Endothelial cell of umbilical vein (primary cell): ENCODE measurements around the gene GARIN5A. TPM values are rescaled to one million over a fixed set of nuclear protein-coding genes. Genes with fewer than 3 reads are reported as not detected.

Source experiments
- BruUV-seq: library from RNA; stranded (reverse); fragments of 400-500 nt; replicated peaks from 2 replicates; lab custom pipeline; 2021; lab: Mats Ljungman, UMichigan
- CTCF ChIA-PET: fragments of 300-600, 350-600 bp; sonication (Branson Sonifier 250); formaldehyde crosslinking; loops from one replicate; lab custom pipeline; 2021; ENCODE audit warnings: antibody characterized with exemption, inconsistent platforms; lab: Charles Lee
- POLR2A ChIA-PET: fragments of 300-600, 350-600 bp; sonication (Branson Sonifier 250); formaldehyde crosslinking; loops from one replicate; lab custom pipeline; 2021; ENCODE audit warnings: antibody characterized with exemption, inconsistent platforms; lab: Charles Lee
- DNase-seq: peaks from one replicate; pipeline ENCODE4 v3.0.0-alpha.2; 2011; ENCODE audit warnings: low read depth, low spot score
- FAIRE-seq: peaks from 2 replicates; lab custom pipeline; 2011; peaks lifted over from hg19 to GRCh38; lab: Jason Lieb, UNC
- H2AFZ ChIP-seq: 2 replicates; pipeline ENCODE4 v1.6.0; 2012; ENCODE audit warnings: low read depth, low read length, control low read depth, inconsistent platforms
- H3K27ac ChIP-seq: 2 replicates; pipeline ENCODE4 v1.5.1; 2011; ENCODE audit warnings: low read depth, mild to moderate bottlenecking, control low read depth, low read length, moderate library complexity; ENCODE audit not compliant: insufficient read depth
- H3K27me3 ChIP-seq, 2 experiments: 2 replicates each; pipeline versions ENCODE4 v1.6.0 to v1.6.1; 2011; ENCODE audit warnings: low read length in 2 of 2, mixed read lengths in 1 of 2; ENCODE audit not compliant: control insufficient read depth in 2 of 2, insufficient read depth in 2 of 2
- H3K36me3 ChIP-seq, 2 experiments: 2 replicates in 1 of 2; 3 replicates in 1 of 2; pipeline ENCODE4 v1.5.1; 2011; ENCODE audit warnings: low read length in 2 of 2, mild to moderate bottlenecking in 1 of 2, moderate library complexity in 1 of 2; ENCODE audit not compliant: control insufficient read depth in 2 of 2, insufficient read depth in 2 of 2; ENCODE audit errors: extremely low read depth in 1 of 2
- H3K4me1 ChIP-seq: 3 replicates; pipeline ENCODE4 v1.5.1; 2011; ENCODE audit warnings: mild to moderate bottlenecking, low read length; ENCODE audit not compliant: control insufficient read depth, insufficient read depth; ENCODE audit errors: extremely low read depth
- H3K4me2 ChIP-seq: 2 replicates; pipeline ENCODE4 v1.6.1; 2011; ENCODE audit warnings: low read length, control low read depth, mixed read lengths; ENCODE audit not compliant: insufficient read depth
- H3K4me3 ChIP-seq, 3 experiments: fragments of 200-600 bp in 1 of 3; sonication (generic), shearing (Covaris generic) in 1 of 3; replicated peaks in 1 of 3; 2 replicates each; pipeline ENCODE4 v1.5.1; 2011 to 2016; ENCODE audit warnings: control low read depth in 3 of 3, low read length in 3 of 3, mild to moderate bottlenecking in 2 of 3, inconsistent platforms in 1 of 3, low read depth in 1 of 3, moderate library complexity in 1 of 3; ENCODE audit not compliant: insufficient read depth in 1 of 3
- H3K79me2 ChIP-seq: 2 replicates; pipeline ENCODE4 v1.6.0; 2012; ENCODE audit warnings: low read length, inconsistent platforms; ENCODE audit not compliant: control insufficient read depth, insufficient read depth
- H3K9ac ChIP-seq: replicated peaks from 2 replicates; pipeline ENCODE3; 2011; ENCODE audit warnings: low read length, control low read depth; ENCODE audit not compliant: insufficient read depth; ENCODE audit errors: extremely low read depth
- H3K9me1 ChIP-seq: replicated peaks from 3 replicates; pipeline ENCODE4 v1.6.0; 2011; ENCODE audit warnings: mild to moderate bottlenecking, low read length; ENCODE audit not compliant: control insufficient read depth, insufficient read depth; ENCODE audit errors: extremely low read depth
- H3K9me3 ChIP-seq: replicated peaks from 2 replicates; pipeline ENCODE4 v1.5.1; 2012; ENCODE audit warnings: low read length, inconsistent platforms; ENCODE audit not compliant: control insufficient read depth, insufficient read depth
- H4K20me1 ChIP-seq: replicated peaks from 2 replicates; pipeline ENCODE3; 2011; ENCODE audit warnings: mild to moderate bottlenecking, low read length; ENCODE audit not compliant: control insufficient read depth, insufficient read depth; ENCODE audit errors: extremely low read depth
- EZH2 ChIP-seq: IDR thresholded peaks from 2 replicates; pipeline ENCODE4 v1.6.1; 2012; ENCODE audit warnings: borderline replicate concordance, low read depth, mild to moderate bottlenecking, moderate library complexity, low read length, inconsistent platforms; ENCODE audit not compliant: severe bottlenecking
- FOS ChIP-seq: IDR thresholded peaks from 2 replicates; pipeline ENCODE4 v1.6.1; 2011; ENCODE audit warnings: mild to moderate bottlenecking, low read length, moderate library complexity, borderline replicate concordance; ENCODE audit not compliant: insufficient read depth
- GATA2 ChIP-seq: IDR thresholded peaks from 2 replicates; pipeline ENCODE4 v1.7.0; 2011; ENCODE audit warnings: low read depth, mild to moderate bottlenecking, moderate library complexity, mixed read lengths, low read length; ENCODE audit not compliant: insufficient read length, insufficient read depth
- JUN ChIP-seq: IDR thresholded peaks from 2 replicates; pipeline ENCODE4 v1.6.1; 2011; ENCODE audit warnings: borderline replicate concordance, low read depth; ENCODE audit not compliant: insufficient read length, insufficient read depth
- MYC ChIP-seq: IDR thresholded peaks from one replicate; pipeline ENCODE4 v1.6.1; 2011; ENCODE audit warnings: mild to moderate bottlenecking, low read depth, low read length
- POLR2A ChIP-seq: IDR thresholded peaks from 2 replicates; pipeline ENCODE4 v1.6.1; 2012; ENCODE audit warnings: low read depth, mild to moderate bottlenecking, control low read depth, low read length
- POLR2AphosphoS5 ChIP-seq: IDR thresholded peaks from 2 replicates; pipeline ENCODE4 v1.6.1; 2012; ENCODE audit warnings: low read depth, mild to moderate bottlenecking, control low read depth, low read length, moderate library complexity; ENCODE audit not compliant: insufficient read depth
- dilution Hi-C: fragments of 300-500 bp; cut with MboI; formaldehyde crosslinking; loops from one replicate; pipeline ENCODE4 v1.15.0; 2019; ENCODE audit warnings: low sequenced_read_pairs; ENCODE audit not compliant: extremely low pct_ligation_motif_present
- intact Hi-C: fragments of 100-400 bp; cut with micrococcal nuclease; formaldehyde crosslinking; loops from one replicate; pipeline ENCODE4 v1.10.0; 2022
- polyA plus RNA-seq, 4 experiments: library from polyadenylated mRNA; depleted of rRNA in 3 of 4; stranded (reverse) in 3 of 4; unstranded in 1 of 4; fragments of >200 nt; gene quantifications; 2 replicates each; pipeline versions ENCODE4 v1.2.1 to v1.2.3, GENCODE V29; 2011 to 2012; ENCODE audit warnings: missing spikeins in 1 of 4
- total RNA-seq: library from RNA; stranded (reverse); gene quantifications from 2 replicates; pipeline ENCODE4 v1.2.3, GENCODE V29; 2021
- TF ChIP-seq, protein P1 (sequence below), 2 donors: IDR thresholded peaks; 1 replicate in 1 of 2; 2 replicates in 1 of 2; pipeline ENCODE4 v1.5.1; 2011; ENCODE audit warnings: low read length in 2 of 2, mild to moderate bottlenecking in 2 of 2, moderate library complexity in 2 of 2, control low read depth in 1 of 2, inconsistent platforms in 1 of 2, low read depth in 1 of 2; ENCODE audit not compliant: insufficient read depth in 1 of 2; ENCODE audit errors: extremely low read depth in 1 of 2
- TF ChIP-seq, protein P2 (sequence below): IDR thresholded peaks from 2 replicates; pipeline ENCODE4 v1.6.1; 2011; ENCODE audit not compliant: insufficient read depth, insufficient read length

GARIN5A gene
- total and polyA plus RNA-seq, 2 donors (not counting 3 experiments of a cell fraction or from before 2014, with no cell fraction given) = 0.44 to 0.76 TPM

DNA sequence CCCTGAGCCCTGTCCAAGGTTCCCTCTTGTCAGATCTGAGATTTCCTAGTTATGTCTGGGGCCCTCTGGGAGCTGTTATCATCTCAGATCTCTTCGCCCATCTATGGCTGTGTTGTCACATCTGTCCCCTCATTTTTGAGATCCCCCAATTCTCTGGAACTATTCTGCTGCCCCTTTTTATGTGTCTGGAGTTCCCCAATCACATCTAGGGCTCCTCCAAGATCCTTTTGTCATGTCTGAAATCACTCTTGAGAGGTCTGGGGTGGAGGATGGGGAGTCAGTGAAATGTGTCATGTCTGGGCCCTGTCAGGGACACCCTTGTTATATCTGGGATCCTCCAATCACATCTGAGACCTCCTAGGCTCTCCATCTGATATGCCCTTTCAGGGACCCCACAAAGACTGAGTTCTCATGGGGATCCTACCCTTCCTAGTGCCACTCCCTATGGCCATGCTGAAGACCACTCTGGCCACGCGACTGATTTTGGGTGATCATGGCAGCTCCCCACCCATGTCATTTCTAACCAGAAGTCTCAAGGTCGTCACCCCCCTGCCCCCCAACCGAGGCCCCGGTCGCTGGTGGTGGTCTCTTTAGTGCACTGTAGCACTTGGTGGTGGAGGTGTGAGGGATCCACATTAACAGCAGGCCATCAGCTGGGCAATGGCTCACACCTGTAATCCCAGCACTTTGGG is 47.7 kb downstream of the GARIN5A start:
- Histone ChIP-seq H3K9me1 (no peaks in the 10 kb centered on the region), H3K4me2 (no peak overlapping the region), H3K27me3 (peaks cover 4 to 13% of the 10 kb centered on the region in 2 experiments), H3K27ac (no peak overlapping the region), H3K9me3 (no peaks in the 10 kb centered on the region), H2AFZ (no peak overlapping the region), H3K4me1 (peaks cover 6% of the 10 kb centered on the region), H3K9ac (no peak overlapping the region), H3K79me2 (no peaks in the 10 kb centered on the region), H4K20me1 (no peaks in the 10 kb centered on the region), H3K4me3 (no peak overlapping the region), H3K36me3 (no peaks in the 10 kb centered on the region)
- DNase-seq (no peak), FAIRE-seq (no peak)
- CTCF ChIA-PET = interaction anchor here (0.6 kb wide), 1 partner anchor 32 kb away, joined by 3 read pairs; no protein-coding TSS in a partner anchor
- TF ChIP-seq JUN = no peak
- no peak for TF ChIP-seq GATA2
- no peak for TF ChIP-seq MYC
- TF ChIP-seq, protein P1, sequence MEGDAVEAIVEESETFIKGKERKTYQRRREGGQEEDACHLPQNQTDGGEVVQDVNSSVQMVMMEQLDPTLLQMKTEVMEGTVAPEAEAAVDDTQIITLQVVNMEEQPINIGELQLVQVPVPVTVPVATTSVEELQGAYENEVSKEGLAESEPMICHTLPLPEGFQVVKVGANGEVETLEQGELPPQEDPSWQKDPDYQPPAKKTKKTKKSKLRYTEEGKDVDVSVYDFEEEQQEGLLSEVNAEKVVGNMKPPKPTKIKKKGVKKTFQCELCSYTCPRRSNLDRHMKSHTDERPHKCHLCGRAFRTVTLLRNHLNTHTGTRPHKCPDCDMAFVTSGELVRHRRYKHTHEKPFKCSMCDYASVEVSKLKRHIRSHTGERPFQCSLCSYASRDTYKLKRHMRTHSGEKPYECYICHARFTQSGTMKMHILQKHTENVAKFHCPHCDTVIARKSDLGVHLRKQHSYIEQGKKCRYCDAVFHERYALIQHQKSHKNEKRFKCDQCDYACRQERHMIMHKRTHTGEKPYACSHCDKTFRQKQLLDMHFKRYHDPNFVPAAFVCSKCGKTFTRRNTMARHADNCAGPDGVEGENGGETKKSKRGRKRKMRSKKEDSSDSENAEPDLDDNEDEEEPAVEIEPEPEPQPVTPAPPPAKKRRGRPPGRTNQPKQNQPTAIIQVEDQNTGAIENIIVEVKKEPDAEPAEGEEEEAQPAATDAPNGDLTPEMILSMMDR (IDR thresholded peaks at IDR 0.05; ENCODE audit: extremely low read depth in 1 of 2, insufficient read depth in 1 of 2, low read depth in 1 of 2, low read length in 2 of 2) = no peak
- no peak for TF ChIP-seq EZH2
- TF ChIP-seq POLR2A = no peak
- TF ChIP-seq, protein P2, sequence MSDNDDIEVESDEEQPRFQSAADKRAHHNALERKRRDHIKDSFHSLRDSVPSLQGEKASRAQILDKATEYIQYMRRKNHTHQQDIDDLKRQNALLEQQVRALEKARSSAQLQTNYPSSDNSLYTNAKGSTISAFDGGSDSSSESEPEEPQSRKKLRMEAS = no peak
- no peak for TF ChIP-seq POLR2AphosphoS5
- TF ChIP-seq FOS = no peak
- BruUV-seq = no TSS peak
- dilution Hi-C loops (no loop called here), intact Hi-C loops (no loop called here)
- POLR2A ChIA-PET = no interaction called here
